T-cell (primary cell): ENCODE data around the gene ZNF343. TPM values are rescaled to one million over a fixed set of nuclear protein-coding genes. Genes with fewer than 3 reads are reported as not detected.

Experiments
- ATAC-seq, 4 experiments: fragments of 200-7000 bp in 3 of 4; fragments of 150-1000 bp in 1 of 4; cut with Tn5 transposase; replicated peaks in 1 of 4; 1 replicate in 3 of 4; 2 replicates in 1 of 4; pipeline ENCODE4 v1.10.0; 2021; ENCODE audit warnings: moderate library complexity in 3 of 4, mild to moderate bottlenecking in 2 of 4, moderate number of reproducible peaks in 1 of 4
- CTCF ChIA-PET, 2 donors: fragments of 300-600 bp; sonication (Branson Sonifier 250); formaldehyde crosslinking; loops; one replicate each; lab custom pipeline; 2022; ENCODE audit warnings: antibody characterized with exemption in 2 of 2; lab: Charles Lee
- POLR2A ChIA-PET, 2 donors: fragments of 300-600 bp; sonication (Branson Sonifier 250); formaldehyde crosslinking; loops; one replicate each; lab custom pipeline; 2022; ENCODE audit warnings: antibody characterized with exemption in 2 of 2; lab: Charles Lee
- DNase-seq, 35 experiments: peaks; one replicate each; pipeline versions ENCODE4 v3.0.0 to v3.0.0-alpha.2; 2013 to 2023
- H3K27ac ChIP-seq: one replicate; pipeline ENCODE4 v1.5.1; 2013; ENCODE audit warnings: low read length
- H3K27me3 ChIP-seq, 2 experiments: replicated peaks in 1 of 2; 1 replicate in 1 of 2; 2 replicates in 1 of 2; pipeline versions ENCODE4 v1.6.1 to v1.7.0; 2013; ENCODE audit warnings: low read length in 1 of 2, mixed read lengths in 1 of 2; ENCODE audit not compliant: control insufficient read depth in 2 of 2, insufficient read depth in 2 of 2; ENCODE audit errors: extremely low read depth in 1 of 2
- H3K36me3 ChIP-seq, 2 donors: 1 replicate in 1 of 2; 2 replicates in 1 of 2; pipeline versions ENCODE4 v1.6.1 to v1.7.0; 2013; ENCODE audit warnings: low read length in 1 of 2; ENCODE audit not compliant: control insufficient read depth in 2 of 2, insufficient read depth in 1 of 2; ENCODE audit errors: extremely low read depth in 1 of 2
- H3K4me1 ChIP-seq, 2 experiments: 1 replicate in 1 of 2; 2 replicates in 1 of 2; pipeline versions ENCODE4 v1.6.1 to v1.7.0; 2013; ENCODE audit warnings: low read length in 2 of 2, mixed read lengths in 1 of 2; ENCODE audit not compliant: insufficient read depth in 2 of 2, control insufficient read depth in 1 of 2; ENCODE audit errors: extremely low read depth in 1 of 2
- H3K4me3 ChIP-seq, 2 donors: 1 replicate in 1 of 2; 2 replicates in 1 of 2; pipeline versions ENCODE4 v1.5.1 to v1.7.0; 2013; ENCODE audit warnings: mild to moderate bottlenecking in 2 of 2, low read length in 1 of 2, moderate library complexity in 1 of 2; ENCODE audit not compliant: control insufficient read depth in 1 of 2; ENCODE audit errors: extremely low read depth in 1 of 2
- H3K9me3 ChIP-seq: 2 replicates; pipeline ENCODE4 v1.7.0; 2013
- H3K27ac Mint-ChIP-seq, 2 donors: one replicate each; pipeline ENCODE4 v1.8.0; 2020 to 2021; ENCODE audit warnings: mild to moderate bottlenecking in 2 of 2, mixed read lengths in 2 of 2
- H3K27me3 Mint-ChIP-seq, 2 donors: one replicate each; pipeline ENCODE4 v1.8.0; 2021 to 2022; ENCODE audit warnings: mixed read lengths in 2 of 2
- H3K36me3 Mint-ChIP-seq: one replicate; pipeline ENCODE4 v1.8.0; 2021; ENCODE audit warnings: mixed read lengths
- H3K4me1 Mint-ChIP-seq, 3 donors: one replicate each; pipeline ENCODE4 v1.8.0; 2020 to 2022; ENCODE audit warnings: mixed read lengths in 3 of 3, mild to moderate bottlenecking in 1 of 3
- H3K4me3 Mint-ChIP-seq, 3 donors: one replicate each; pipeline ENCODE4 v1.8.0; 2020 to 2022; ENCODE audit warnings: mild to moderate bottlenecking in 3 of 3, mixed read lengths in 3 of 3, moderate library complexity in 3 of 3
- H3K9me3 Mint-ChIP-seq, 3 donors: one replicate each; pipeline ENCODE4 v1.8.0; 2020 to 2022; ENCODE audit warnings: mixed read lengths in 3 of 3
- WGBS: methylation state at CpG from one replicate; pipeline ENCODE4 v1.1.5; 2013; ENCODE audit warnings: missing lambda C conversion rate; ENCODE audit not compliant: insufficient coverage; 5-methylcytosine and 5-hydroxymethylcytosine counted together
- total RNA-seq, 35 experiments: library from RNA in 6 of 35; stranded (reverse) in 6 of 35; fragments of 120-200 nt in 1 of 35; gene quantifications; one replicate each; pipeline versions ENCODE4 v1.2.1 to v1.2.4 and lab custom pipeline; 2013 to 2026

The ZNF343 gene
- total RNA-seq, 5 donors from 2014 or later (not counting 1 experiment from before 2014, with no cell fraction given): 7.6 to 14.2 (median 10.9) TPM

DNA sequence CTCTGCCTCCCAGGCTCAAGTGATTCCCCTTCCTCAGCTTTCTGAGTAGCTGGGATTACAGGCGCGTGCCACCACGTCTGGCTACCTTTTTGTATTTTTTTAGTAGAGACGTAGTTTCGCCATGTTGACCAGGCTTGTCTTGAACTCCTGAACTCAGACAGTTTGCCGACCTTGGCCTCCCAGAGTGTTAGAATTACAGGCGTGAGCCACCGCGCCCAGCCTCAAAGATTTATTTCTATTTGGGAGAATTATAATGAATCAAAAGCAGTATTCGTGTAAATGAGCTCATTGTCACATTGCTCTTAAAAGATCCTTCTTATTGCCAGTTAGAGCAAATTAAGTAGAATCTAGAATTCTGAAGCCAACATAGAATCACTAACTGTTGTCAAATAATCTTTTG lies 9.4 kb upstream of the ZNF343 start:
- ChIA-PET POLR2A (interaction anchor here in 1 of 2 donors (0.6 kb wide), 1 partner anchor 21 kb away, joined by 3 read pairs; no protein-coding TSS in a partner anchor), CTCF (interaction anchor here in 1 of 2 donors (0.5 to 1.0 kb wide), 2 partner anchors 146 to 187 kb away, joined by 3 read pairs; no protein-coding TSS in a partner anchor)
- Mint-ChIP-seq H3K4me1 (peaks cover 4 to 9% (median 4%) of the 10 kb centered on the region in 3 donors), H3K9me3 (no peaks in the 10 kb centered on the region), H3K27me3 (peaks cover 5 to 10% of the 10 kb centered on the region in 2 donors), H3K27ac (no peak overlapping the region), H3K4me3 (no peak overlapping the region), H3K36me3 (no peaks in the 10 kb centered on the region)
- no peak overlapping the region for H3K4me3 ChIP-seq
- H3K36me3 ChIP-seq: no peaks in the 10 kb centered on the region
- H3K4me1 ChIP-seq: peaks cover 0 to 3% of the 10 kb centered on the region in 2 experiments
- no CpG with 5 or more reads among the region's 10 CpGs for WGBS
- DNase-seq (no peak), ATAC-seq (no peak)
- H3K9me3 ChIP-seq: no peaks in the 10 kb centered on the region
- H3K27ac ChIP-seq: no peak overlapping the region
- H3K27me3 ChIP-seq: peaks cover 4 to 8% of the 10 kb centered on the region in 2 experiments

DNA sequence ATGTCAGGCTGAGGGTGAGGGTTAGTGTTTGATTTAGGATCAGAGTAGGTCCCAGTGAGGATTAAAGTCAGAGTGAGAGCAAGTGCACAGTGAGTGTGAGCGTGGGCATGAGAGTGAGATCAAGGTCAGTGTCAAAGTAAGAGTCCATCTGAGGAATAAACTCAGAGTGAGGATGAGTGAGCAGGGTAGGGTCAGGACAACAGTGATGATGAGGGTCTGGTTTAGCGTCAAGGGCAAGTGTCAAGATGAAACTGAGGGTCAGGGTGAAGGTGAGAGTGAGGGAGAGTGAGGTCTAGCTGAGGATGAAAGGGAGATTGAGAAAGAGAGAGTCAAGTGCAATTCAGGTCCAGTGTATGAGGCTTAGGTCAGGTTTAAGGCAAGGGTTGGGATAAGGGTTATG lies 7.7 kb upstream of the ZNF343 start:
- WGBS: 60% methylated on average over 2 of the region's 2 CpGs
- Histone ChIP-seq H3K27me3 (peaks cover 5 to 8% of the 10 kb centered on the region in 2 experiments), H3K9me3 (no peaks in the 10 kb centered on the region), H3K36me3 (no peaks in the 10 kb centered on the region), H3K4me3 (no peak overlapping the region), H3K4me1 (no peaks in the 10 kb centered on the region), H3K27ac (no peak overlapping the region)
- peaks cover 10 to 16% of the 10 kb centered on the region in 2 donors for H3K27me3 Mint-ChIP-seq
- CTCF ChIA-PET: no interaction called here
- no peaks in the 10 kb centered on the region for H3K36me3 Mint-ChIP-seq
- POLR2A ChIA-PET: no interaction called here
- ATAC-seq: no peak
- peaks cover under 1 to 5% (median under 1%) of the 10 kb centered on the region in 3 donors for H3K4me1 Mint-ChIP-seq
- H3K9me3 Mint-ChIP-seq: no peaks in the 10 kb centered on the region
- H3K27ac Mint-ChIP-seq: no peak overlapping the region
- no peak for DNase-seq
- no peak overlapping the region for H3K4me3 Mint-ChIP-seq

DNA sequence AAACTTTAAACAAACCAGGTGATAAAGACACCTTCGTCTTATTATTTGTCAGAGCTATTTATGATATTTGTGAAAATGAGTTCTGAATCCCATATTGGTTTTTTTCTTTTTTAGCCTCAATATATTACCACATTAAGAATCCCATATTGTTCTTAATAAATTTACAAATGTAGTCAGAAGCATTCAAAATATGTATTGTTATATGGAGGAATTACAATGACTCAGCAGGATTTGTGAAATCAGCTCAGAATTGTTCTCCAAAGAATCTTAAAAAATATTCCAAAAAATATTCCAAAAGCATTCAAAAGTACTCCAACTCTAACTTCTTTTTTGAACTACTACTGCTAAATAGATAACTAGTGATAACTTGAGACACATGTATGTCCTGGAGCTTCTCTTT lies 6.5 kb upstream of the ZNF343 start:
- POLR2A ChIA-PET: no interaction called here
- Mint-ChIP-seq H3K27ac (no peak overlapping the region), H3K36me3 (no peaks in the 10 kb centered on the region), H3K4me3 (no peak overlapping the region), H3K9me3 (no peaks in the 10 kb centered on the region), H3K27me3 (peaks cover 13 to 25% of the 10 kb centered on the region in 2 donors), H3K4me1 (no peaks in the 10 kb centered on the region)
- peaks cover 8 to 10% of the 10 kb centered on the region in 2 experiments for H3K27me3 ChIP-seq
- no peaks in the 10 kb centered on the region for H3K4me1 ChIP-seq
- H3K4me3 ChIP-seq: no peak overlapping the region
- H3K9me3 ChIP-seq: no peaks in the 10 kb centered on the region
- H3K36me3 ChIP-seq: no peaks in the 10 kb centered on the region
- no peak overlapping the region for H3K27ac ChIP-seq
- DNase-seq (no peak), ATAC-seq (no peak)
- no CpG with 5 or more reads among the region's 1 CpG for WGBS
- CTCF ChIA-PET: interaction anchor here in 1 of 2 donors (0.9 to 4.5 kb wide), 2 partner anchors 8 to 14 kb away, joined by 4 to 31 read pairs; no protein-coding TSS in a partner anchor

DNA sequence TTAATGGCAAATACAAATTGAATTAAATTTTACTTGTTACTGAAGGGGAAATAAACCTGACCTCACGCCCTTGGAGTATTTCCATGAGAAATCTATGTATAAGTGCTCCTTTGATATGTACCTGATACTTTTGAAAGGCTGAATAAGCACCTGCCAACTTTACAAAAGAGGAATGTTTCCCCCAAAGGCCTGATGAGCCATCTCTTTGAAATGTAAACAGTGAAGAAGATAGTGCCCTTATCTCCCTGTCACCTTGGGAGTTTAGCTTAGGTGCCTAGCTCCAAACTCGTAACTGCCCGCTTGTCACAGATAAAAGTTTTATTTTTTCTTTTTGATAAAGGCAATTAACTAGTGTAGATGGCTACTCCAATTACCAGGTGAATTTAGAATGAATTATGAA lies 1.1 kb upstream of the ZNF343 start:
- no peak for ATAC-seq
- ChIA-PET CTCF (interaction anchor here (0.8 to 2.3 kb wide), 4 partner anchors 11 to 13 kb away, joined by 3 to 6 read pairs (median 6); no protein-coding TSS in a partner anchor), POLR2A (interaction anchor here in 1 of 2 donors (1.2 kb wide), 1 partner anchor 39 kb away, joined by 4 read pairs; the partner anchor contains the start of gene SNRPB)
- H3K36me3 Mint-ChIP-seq: no peaks in the 10 kb centered on the region
- H3K27me3 Mint-ChIP-seq: peaks cover 8 to 25% of the 10 kb centered on the region in 2 donors
- no peaks in the 10 kb centered on the region for H3K9me3 ChIP-seq
- H3K27me3 ChIP-seq: peaks cover 0 to 6% of the 10 kb centered on the region in 2 experiments
- H3K36me3 ChIP-seq: no peaks in the 10 kb centered on the region
- H3K4me1 Mint-ChIP-seq: peaks cover 18 to 21% (median 19%) of the 10 kb centered on the region in 3 donors
- no CpG with 5 or more reads among the region's 3 CpGs for WGBS
- peak overlapping the region; percentile 34 to 100 (median 43) for H3K4me3 Mint-ChIP-seq
- no peaks in the 10 kb centered on the region for H3K9me3 Mint-ChIP-seq
- peaks cover 0 to 18% of the 10 kb centered on the region in 2 experiments for H3K4me1 ChIP-seq
- no peak overlapping the region for H3K27ac Mint-ChIP-seq
- no peak overlapping the region for H3K4me3 ChIP-seq
- no peak overlapping the region for H3K27ac ChIP-seq
- no peak for DNase-seq

DNA sequence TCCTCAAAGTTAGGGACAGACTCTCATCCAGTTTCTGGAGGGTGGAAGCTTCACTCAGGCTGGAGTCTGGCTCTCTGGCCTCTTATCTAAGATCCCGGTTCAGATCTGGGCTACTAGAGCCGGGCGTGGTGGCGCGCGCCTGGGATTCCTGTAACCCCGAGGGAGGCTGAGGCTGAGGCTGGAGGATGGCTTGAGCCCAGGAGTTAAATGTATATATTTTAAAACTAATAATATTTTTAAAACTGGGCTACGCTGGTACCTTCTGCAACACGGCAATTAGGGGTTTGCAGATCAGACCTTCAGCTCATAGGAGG lies 710 bp upstream of the ZNF343 start:
- WGBS: no CpG with 5 or more reads among the region's 9 CpGs
- POLR2A ChIA-PET: interaction anchor here in 1 of 2 donors (0.6 to 1.2 kb wide), 2 partner anchors 14 to 39 kb away, joined by 4 to 5 read pairs; partner anchors contain the start of gene SNRPB
- H3K4me1 Mint-ChIP-seq: peaks cover 21% of the 10 kb centered on the region in 3 donors

DNA sequence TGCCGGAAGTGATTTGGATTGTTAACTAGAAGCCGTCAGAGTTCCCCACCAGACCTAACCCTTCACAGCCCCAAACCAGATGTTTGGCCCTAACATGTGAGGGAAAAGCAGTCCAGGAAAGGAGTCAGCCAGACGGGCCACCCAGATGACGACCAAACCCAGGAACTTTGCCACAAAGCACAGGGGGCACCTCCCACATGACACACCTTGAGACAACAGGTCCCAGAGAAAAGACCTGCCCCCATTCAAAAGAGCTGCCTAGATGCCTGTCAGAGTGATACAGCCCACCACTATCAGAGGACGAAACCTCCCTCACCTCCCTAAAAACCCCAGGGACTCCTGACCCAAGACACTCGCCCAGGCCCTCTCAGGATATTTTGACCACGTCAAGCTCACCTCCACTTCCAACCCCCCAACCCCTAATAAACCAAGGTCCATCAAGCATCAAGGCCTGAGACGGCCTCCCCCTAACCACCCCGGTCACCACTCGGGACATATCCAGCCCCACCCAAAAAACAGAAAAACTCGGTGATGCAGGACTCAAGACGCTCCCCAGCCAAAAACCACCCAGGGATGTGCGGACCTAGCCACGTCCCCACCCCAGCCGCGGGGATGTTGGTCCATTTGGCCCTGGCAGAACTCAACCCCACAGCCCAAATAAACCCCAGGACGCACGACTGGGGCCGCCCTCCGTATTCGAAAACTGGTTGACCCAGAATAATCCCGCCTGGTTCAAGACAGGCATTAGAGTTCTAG lies 662 bp downstream of the ZNF343 start:
- Mint-ChIP-seq H3K4me3 (peak overlapping the region; percentile 98 to 100 (median 100)), H3K4me1 (peaks cover 21 to 24% (median 23%) of the 10 kb centered on the region in 3 donors), H3K27ac (peak overlapping the region; percentile 56 to 100), H3K36me3 (no peaks in the 10 kb centered on the region), H3K9me3 (no peaks in the 10 kb centered on the region), H3K27me3 (peaks cover 8 to 19% of the 10 kb centered on the region in 2 donors)
- DNase-seq: no peak
- Histone ChIP-seq H3K27ac (peak overlapping the region; percentile 80), H3K36me3 (no peaks in the 10 kb centered on the region), H3K4me1 (peaks cover 0 to 18% of the 10 kb centered on the region in 2 experiments), H3K9me3 (no peaks in the 10 kb centered on the region), H3K4me3 (peak overlapping the region; percentile 79 to 81), H3K27me3 (peaks cover 0 to 6% of the 10 kb centered on the region in 2 experiments)
- 28% methylated on average over 14 of the region's 22 CpGs for WGBS
- peak in 2 of 4 experiments; percentile 3 to 24 for ATAC-seq
- ChIA-PET POLR2A (interaction anchor here in 1 of 2 donors (0.7 kb wide), 1 partner anchor 37 kb away, joined by 3 read pairs; the partner anchor contains the start of gene SNRPB), CTCF (interaction anchor here in 1 of 2 donors (0.8 to 2.3 kb wide), 3 partner anchors 12 to 16 kb away, joined by 3 to 6 read pairs (median 4); no protein-coding TSS in a partner anchor)

More for the DNA sequence above, 710 bp upstream of the ZNF343 start:
- peak overlapping the region; percentile 98 to 100 (median 100) for H3K4me3 Mint-ChIP-seq
- DNase-seq: no peak
- peak overlapping the region; percentile 96 to 100 for H3K27ac Mint-ChIP-seq
- Histone ChIP-seq H3K9me3 (no peaks in the 10 kb centered on the region), H3K4me1 (peaks cover 0 to 18% of the 10 kb centered on the region in 2 experiments), H3K27ac (peak overlapping the region; percentile 80), H3K36me3 (no peaks in the 10 kb centered on the region), H3K4me3 (peak overlapping the region; percentile 79 to 81), H3K27me3 (peaks cover 0 to 6% of the 10 kb centered on the region in 2 experiments)
- no peaks in the 10 kb centered on the region for H3K9me3 Mint-ChIP-seq
- no peaks in the 10 kb centered on the region for H3K36me3 Mint-ChIP-seq
- peaks cover 8 to 25% of the 10 kb centered on the region in 2 donors for H3K27me3 Mint-ChIP-seq
- CTCF ChIA-PET: interaction anchor here (0.8 to 2.3 kb wide), 4 partner anchors 11 to 14 kb away, joined by 3 to 6 read pairs (median 6); no protein-coding TSS in a partner anchor
- no peak for ATAC-seq
